GM18499 (cell line): Measurements from ENCODE around the gene CANX.
A peak's percentile ranks its signal among the peaks of the same experiment; 100 is the strongest.
"Not testable (repeated sequence)": the region's sequence is repeated elsewhere in the genome, so short reads cannot be mapped to it uniquely, and the experiment has no call there.

ENCODE experiments used
- ATAC-seq: cut with Tn5 transposase; IDR thresholded peaks from one replicate; pipeline ENCODE4 v1.9.1; 2021; ENCODE audit warnings: moderate number of reproducible peaks; ENCODE audit not compliant: insufficient read depth, unreplicated experiment

The CANX gene, protein sequence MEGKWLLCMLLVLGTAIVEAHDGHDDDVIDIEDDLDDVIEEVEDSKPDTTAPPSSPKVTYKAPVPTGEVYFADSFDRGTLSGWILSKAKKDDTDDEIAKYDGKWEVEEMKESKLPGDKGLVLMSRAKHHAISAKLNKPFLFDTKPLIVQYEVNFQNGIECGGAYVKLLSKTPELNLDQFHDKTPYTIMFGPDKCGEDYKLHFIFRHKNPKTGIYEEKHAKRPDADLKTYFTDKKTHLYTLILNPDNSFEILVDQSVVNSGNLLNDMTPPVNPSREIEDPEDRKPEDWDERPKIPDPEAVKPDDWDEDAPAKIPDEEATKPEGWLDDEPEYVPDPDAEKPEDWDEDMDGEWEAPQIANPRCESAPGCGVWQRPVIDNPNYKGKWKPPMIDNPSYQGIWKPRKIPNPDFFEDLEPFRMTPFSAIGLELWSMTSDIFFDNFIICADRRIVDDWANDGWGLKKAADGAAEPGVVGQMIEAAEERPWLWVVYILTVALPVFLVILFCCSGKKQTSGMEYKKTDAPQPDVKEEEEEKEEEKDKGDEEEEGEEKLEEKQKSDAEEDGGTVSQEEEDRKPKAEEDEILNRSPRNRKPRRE

DNA sequence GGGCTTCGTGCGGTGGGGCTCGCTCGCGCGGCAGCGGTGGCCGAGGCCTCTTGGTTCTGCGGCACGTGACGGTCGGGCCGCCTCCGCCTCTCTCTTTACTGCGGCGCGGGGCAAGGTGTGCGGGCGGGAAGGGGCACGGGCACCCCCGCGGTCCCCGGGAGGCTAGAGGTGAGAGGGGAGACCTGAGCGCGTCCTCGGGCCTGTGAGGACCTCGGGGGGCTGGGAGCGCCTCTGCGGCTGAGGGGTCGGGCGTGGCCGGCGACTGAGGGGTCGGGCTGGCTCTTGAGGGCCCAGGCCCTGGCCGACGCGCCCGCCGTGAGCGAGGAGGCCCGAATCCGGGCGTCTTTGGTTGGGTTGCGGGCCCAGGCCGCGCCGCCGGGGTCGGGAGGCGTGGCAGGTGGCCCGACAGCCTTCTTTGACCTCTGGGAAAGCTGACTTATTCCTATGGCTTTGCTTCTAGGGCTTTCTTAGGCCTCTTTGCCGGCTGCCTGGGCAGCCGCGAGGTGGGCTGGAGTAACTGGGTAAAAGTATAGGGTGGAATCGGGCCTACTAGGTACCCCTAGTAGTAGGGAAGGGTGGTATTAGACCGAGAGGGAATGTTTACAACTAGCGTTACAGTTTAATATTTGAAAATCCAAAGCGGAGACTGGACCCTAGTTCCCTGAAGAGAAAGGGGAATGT lies at the start of gene CANX:
Gene CANX, plus strand, starts transcription at position 33 of the 681 bp plus-strand sequence. CDS start 6,715 bp downstream, outside the sequence.
- ATAC-seq = no peak

DNA sequence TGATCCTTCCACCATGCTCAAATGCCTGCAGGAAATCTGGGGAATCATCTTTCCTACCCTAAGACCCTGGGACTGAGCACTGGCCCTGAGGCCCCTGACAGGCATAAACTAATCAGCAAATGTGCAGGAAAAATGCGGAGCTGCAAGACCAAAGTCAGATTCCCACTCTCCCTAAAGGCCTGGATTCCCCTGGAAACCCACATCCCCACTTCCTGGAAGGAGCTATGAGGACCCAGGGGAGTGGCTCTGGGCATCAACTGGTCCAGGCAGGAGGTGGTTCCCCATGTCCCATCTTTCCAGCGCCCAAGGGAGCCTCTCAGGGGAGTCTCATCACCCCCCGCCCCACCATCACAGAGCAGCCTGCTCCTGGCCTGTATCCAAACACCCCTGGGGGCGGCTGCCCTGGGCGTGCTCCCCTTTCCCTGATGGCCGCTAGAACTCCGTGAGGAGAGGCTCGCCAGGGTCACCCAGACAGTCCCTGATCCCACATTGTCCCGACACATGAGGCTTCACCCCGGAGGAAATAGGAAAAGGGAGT lies 49.5 kb upstream of the CANX start:
- not testable (repeated sequence) for ATAC-seq

DNA sequence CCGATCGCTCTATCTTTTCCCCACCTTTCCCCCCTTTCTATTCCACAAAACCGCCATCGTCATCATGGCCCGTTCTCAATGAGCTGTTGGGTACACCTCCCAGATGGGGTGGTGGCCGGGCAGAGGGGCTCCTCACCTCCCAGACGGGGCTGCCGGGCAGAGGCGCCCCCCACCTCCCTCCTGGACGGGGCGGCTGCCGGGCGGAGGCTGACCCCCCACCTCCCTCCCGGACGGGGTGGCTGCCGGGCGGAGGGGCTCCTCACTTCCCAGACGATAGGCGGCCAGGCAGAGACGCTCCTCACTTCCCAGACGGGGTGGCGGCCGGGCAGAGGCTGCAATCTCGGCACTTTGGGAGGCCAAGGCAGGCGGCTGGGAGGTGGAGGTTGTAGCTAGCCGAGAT lies 48.5 kb upstream of the CANX start:
- not testable (repeated sequence) for ATAC-seq

DNA sequence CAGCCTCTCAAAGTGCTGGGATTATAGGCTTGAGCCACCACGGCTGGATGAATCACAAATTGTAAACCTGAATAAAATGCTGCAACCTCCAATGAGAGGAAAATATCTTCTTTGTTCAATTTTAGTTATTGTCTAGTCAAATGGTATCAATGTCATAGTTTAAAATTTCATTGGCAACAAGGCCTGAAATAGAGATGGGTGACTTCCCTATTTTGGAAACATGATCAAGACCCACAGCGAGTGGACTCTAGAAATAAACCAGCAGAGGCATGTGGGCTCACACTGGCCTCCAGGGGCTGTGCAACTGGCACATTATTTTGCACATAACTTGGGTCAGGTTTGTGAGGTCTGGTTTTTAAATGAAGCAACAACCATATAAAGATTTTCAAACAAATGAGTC lies 45.6 kb upstream of the CANX start:
- not testable (repeated sequence) for ATAC-seq

DNA sequence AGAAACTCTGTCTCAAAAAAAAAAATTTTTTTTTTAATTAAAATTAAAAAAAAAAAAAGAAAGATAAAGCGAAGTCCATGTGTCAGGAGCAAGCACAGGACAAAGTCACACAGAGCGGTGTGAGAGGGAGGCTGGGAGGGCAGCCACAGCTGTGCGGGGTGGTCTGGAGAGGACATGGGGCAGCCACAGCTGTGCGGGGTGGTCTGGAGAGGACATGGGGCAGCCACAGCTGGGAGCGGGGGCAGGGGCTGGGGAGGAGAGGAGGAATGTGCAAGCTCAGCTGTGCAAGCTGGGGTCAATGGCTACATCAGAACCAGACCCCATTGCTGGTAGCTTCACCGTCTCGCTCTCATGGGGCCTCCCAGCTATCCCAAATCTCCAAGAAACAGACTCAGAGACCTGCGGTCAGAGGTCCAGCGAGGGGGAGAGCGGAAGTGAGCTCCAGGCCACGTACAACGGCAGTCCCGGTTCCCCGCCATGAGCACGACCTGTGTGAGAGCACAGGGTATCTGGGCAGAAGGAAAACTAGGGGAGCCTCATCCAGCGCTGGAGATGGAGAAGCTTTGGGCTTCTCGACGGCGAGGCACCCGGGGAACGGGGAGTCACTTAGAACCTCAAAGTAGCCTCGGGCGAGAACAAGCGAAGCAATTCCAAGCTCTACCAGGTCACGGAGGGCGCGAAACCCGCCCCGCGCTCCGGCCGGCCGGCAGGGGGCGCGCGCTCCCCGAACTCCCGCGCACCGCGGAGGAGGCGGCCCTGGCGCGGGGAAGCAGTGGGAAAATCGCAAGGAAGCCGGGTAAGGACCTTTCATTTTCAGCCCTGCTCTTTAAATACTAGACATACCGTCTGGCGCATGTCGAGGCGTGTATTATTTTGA lies 41.2 kb upstream of the CANX start:
- ATAC-seq = not testable (repeated sequence)

DNA sequence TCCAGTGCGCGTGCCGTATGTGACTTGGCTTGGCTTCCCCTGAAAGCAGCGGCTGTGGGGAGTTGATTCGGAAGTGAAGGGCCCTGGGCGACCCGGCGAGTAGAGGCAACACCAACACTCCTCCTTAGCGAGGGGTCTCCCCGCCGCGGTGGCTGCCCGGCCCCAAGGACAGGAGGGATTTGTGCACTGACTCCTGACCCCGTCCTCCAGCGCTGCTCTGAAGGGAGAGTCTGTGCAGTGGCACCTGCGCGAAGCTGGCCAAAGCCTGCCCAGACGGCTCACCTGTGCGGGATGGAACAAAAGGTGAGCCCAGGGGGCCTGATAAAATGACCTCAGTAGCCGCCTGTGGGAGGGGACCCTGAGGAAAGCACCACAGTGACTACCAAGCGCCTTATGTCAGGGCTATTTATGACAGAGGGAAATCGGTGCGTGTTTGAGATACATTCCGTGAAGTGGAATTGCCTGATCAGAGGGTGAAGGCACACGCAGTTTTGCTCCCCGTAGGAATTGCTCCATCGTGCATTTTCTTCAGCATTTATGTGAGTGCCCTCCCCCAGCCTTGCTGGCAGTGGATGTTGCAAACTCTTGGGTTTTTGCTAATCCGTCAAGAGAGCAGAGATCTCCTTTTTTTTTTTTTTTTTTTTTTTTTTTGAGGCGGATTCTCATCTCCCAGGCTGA lies 40.4 kb upstream of the CANX start:
- ATAC-seq = not testable (repeated sequence)

DNA sequence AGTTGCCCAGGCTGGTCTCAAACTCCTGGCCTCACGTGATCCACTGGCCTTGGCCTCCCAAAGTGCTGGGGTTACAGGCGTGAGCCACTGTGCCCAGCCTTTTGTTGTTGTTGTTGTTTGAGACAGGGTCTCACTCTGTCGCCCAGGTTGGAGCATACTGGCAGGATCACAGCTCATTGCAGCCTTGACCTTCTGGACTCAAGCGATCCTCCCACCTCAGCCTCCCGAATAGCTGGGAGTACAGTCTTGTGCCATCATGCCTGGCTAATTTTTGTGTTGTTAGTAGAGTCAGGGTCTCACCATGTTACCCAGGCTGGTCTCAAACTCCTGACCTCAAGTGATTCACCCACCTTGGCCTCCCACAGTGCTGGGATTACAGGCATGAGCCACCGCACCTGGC lies 37.1 kb upstream of the CANX start:
- ATAC-seq = not testable (repeated sequence)

DNA sequence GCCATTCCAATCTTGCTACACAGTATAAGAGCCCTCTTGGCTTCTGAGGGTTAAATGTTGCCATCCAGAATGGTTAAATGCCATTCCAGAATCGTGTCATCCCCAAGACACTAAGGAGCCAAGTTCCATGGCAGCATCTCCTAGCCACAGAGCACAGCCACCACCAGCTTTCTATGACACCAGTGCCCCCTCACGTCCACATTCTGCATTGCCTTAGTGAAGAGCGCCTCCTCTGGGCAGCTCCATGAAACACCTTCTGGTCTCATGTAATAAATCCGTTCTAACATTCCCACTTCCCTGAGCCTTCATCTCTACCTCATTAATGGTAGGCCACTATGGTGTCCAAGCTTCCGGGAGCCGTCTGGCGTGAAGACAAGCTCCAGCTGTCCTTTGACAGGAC lies 30.4 kb upstream of the CANX start:
- ATAC-seq = no peak

DNA sequence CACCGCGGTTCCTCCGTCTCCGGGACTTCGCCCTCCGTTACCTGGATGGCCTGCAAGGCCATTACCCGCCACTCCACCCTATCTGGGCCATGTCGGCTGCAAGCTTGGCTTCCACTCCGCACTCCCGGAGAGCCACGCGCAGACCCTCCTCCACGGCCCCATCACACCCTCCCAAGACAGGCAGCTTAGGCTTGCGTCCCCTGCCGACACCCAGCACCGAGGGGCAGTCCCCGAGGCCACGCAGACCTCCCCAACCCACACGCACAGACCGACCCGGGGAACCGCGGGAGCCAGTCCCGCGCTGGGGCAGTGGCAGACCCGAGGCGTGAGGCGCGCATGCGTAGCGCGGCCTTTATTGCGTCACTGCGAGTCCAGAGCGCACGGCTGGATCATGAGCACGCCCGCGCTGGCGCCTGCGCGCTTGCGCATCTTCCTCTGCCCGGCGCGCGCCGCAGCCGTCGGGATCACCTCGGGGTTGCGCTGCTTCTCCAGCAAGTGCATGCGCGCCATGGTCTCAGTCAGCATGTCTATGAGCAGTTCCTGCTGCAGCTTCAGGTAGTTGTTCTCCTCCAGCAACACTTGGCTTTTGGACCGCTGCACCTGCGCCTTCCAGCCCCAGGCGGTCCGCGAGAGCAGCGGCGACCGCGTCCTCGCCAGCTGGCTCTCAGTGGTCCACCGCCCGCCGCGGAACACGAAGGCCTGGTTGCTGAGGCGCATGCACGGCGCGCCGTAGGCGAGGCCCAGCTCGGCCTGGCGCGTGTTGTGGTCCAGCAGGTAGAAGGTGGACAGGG lies 20.3 kb upstream of the CANX start:
- peak; percentile 37 for ATAC-seq

DNA sequence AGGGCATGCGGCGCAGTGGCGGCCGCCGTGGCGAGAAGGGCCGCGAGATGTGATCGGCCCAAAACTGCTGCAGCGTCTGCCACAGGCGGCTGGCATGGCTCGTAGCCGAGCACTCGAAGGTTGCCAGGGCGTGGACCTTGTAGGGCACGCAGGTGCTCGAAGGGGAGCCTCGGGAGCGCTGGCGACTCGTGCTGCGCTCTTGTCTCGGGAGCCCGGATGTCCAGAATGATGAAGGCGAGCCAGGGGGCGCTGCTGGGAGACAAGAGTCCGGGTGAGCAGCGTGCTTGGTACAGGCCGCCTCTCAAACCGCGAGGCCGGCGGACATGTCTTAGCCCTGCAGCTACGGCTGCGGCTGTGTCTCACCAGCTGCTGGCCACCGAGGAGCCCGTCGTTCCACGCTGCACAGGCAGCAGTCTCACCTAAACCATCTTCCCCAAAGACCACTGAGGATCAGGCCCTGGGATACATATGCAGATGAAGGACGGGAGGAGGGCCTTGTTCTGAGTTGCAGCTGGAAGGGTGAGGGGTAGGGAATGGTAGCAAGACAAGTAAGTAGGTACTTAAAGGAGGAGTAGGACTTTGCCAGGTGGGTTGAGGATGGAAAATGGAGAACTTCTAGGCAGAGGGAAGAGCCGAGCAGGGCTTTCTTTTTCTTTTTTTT lies 19.6 kb upstream of the CANX start:
- ATAC-seq = peak; percentile 17

DNA sequence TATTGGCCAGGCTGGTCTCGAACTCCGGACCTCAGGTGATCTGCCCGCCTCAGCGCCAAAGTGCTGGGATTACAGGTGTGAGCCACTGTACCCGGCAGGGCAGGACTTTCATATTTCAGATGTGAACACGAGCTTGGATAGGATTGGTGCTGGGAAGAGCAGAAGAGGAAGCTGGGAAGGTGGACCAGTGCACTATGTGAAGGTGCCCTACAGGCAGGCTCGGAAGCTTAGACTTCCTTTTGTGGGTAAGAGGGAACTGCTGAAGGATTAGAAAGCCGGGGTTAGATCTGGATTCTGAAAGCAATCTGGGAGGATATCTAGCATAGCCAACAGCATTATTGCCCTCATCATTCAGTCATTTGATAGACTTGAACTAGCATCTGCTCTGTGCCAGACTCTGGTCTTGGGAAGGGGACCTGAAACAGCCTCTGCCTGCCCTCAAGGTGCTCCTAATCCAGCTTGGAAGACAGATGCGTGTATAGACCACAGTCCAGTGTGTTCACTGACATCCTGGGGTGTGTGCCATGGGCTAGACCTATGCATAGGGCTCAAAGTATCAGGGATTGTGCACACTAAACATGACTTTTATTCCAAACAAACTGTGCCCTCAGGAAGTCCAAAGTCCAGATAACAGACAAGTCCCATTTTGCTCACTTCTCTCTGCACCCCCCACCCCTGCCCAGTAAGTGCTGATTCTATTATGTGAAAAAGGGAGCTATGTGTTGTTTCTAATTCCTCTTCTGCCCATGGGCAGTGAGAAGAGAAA lies 18.6 kb upstream of the CANX start:
- no peak for ATAC-seq

DNA sequence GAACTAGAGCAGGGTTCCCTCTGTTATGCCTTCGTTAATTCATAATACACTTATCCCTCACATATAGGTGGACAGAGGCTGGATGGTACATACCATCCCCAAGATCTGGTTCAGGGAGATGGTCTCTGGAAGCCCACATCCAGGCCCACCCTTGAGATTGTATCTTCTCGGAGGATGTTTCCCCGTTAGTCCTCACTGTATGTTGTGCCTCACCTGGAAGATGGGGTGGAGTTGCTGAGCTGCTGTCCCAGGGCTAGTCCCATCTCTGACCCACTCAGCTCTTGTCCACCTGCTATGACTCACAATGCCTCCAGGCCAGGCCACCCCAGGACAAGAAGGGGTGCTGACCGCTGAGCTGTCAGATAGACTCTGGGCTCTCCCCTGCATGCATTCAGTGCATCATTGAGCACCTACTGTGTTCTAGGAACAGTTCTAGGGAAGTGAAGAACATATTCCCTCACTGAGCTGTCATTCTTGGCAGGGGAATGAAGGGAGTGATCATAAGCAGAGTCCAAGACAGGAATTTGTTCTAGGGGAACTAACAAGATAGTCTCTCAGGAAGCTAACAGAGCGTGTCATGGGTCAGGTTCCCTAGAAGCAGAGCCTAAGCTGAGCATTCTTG lies 17.9 kb upstream of the CANX start, which contains the start of gene CBY3:
Gene CBY3, minus strand, starts transcription at position 255 of the 622 bp plus-strand sequence. Its CDS starts 116 bp downstream, at position 139.
- no peak for ATAC-seq

DNA sequence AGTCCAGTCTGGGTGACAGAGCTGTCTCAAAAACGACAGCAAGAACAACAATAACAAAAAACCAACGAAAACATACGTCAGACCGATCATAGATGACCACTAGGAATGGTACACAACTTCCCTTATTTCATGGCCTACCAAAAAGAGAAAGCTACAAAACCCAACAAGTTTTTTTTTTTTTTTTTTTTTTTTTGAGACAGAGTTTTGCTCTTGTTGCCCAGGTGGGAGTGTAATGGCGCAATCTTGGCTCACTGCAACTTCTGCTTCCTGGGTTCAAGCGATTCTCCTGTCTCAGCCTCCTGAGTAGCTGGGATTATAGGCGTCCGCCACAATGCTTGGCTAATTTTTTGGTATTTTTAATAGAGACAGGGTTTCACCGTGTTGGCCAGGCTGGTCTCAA lies 9.6 kb upstream of the CANX start:
- not testable (repeated sequence) for ATAC-seq

DNA sequence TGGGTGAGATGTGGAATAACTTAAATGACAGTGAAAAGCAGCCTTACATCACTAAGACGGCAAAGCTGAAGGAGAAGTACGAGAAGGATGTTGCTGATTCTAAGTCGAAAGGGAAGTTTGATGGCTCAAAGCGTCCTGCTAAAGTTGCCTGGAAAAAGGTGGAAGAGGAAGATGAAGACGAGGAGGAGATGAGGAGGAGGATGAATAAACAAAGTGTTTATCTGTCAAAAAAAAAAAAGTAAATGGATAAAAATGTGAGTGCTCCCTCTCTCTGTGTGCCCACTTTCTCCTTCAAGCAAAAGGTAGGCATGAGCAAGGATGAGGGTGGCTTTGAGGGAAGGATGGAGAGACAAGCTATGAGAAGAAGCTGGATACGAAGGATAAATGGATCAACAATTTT lies 4.2 kb upstream of the CANX start:
- ATAC-seq = no peak

DNA sequence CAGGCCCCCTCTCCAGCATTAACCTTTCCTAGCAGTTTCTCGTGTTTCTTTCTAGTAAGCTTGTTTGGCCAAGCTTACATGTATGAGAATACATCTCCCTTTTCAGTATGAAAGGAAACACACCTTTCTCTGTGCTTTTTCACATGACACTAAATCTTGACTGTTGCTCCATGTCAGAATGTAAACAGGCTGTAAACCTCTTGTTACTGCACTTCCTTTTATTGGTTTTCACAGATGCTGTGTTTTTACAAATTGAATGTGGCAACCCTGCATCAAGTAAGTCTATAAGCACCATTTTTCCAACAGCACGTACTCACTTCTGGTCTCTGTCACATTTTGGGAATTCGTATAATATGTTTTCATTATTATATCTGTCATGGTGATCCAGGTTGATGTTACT lies 2.2 kb upstream of the CANX start:
- no peak for ATAC-seq

DNA sequence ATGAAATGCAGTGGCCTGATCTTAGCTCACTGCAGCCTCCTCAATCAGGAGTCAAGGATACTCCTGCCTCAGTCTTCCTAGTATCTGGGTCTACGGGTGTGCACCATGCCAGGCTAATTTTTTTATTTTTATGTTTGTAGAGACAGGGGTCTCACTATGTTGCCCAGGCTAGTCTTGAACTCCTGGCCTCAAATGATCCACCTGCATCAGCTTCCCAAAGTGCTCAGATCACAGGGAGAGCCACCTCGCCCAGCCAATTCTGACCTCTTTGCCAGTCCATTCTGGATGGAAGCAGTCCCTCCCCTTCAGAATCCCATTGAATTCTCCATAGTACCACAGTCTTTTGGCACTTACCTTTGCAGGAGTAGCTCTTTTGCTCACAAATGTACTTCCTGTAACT lies 1.7 kb upstream of the CANX start:
- no peak for ATAC-seq

DNA sequence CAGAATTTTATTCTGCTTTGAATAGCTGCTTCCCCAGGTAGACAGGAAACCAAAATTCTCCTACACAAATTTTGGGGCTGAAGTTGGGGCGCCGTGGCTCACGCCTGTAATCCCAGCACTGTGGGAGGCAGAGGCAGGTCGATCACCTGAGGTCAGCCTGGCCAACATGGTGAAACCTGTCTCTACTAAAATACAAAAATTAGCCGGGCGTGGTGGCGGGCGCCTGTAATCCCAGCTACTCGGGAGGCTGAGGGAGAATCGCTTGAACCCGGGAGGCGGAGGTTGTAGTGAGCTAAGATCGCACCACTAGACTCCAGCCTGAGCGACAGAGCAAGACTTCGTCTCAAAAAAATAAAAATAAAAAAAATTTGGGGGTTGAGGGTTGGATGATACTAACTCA lies 1.2 kb upstream of the CANX start:
- ATAC-seq = not testable (repeated sequence)
